Activated effector memory CD4-positive, alpha-beta T cell treated with Interleukin-2 at 50 U/mL for 16 hours (primary cell): ENCODE results near the gene MAST4.

Experiments used
- DNase-seq: peaks from one replicate; pipeline ENCODE4 v3.0.0-alpha.2; 2020

The MAST4 gene

DNA sequence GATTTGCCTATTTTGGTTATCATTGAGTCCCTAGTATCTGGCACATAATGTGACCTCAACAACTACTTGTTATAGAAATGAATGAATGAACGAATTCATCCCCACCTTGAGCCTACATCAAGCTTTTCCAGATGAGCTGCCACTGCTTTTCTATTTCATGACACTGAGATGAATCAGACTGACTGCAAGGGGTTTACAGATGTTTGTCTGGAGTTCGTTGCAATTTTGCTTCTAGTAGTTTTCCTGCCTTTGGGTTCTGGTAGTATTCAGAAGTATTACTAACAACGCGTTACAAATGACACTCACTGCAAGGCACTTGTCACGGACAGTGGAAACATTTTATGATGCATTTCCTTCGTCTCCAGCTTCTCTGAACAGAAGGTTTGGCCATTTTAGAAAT is 378.1 kb downstream of the MAST4 start:
- no peak for DNase-seq

DNA sequence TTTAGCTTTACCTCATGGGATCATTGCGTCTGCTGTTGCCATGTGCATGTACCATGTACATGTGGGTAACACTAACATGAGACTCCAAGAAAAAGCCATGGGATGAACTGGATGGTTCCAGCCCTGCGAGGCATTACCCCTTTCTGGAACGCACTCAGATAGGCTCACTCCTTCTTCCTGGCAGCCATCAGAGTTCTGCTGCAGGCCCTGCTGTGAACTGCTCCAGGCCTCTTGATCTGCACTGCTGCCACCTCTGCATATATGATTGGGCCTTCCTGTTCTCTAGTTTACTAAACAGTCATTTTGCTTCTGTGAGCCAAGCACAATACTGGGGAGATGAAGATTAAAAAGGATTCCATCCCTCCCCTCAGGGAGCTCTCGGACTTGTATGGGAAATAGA is 379.9 kb downstream of the MAST4 start:
- DNase-seq = no peak

DNA sequence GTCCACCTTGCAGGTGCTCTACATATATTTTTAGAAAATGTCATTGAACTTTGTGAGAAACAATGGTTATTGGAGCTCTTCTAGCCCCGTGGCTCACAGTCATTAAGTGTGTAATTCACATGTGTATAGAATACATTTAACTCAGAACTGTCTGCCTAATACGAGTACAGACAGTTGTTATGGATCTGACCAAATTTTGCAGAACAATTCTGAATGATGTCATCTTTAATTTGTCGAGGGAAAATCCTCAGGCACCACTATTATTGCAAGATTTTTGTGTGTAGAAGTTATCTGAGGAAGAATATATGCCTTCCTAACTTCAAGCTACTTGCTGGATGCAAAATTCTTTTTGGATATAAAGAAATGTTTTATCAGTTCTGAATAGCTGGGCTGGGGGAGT is 383.5 kb downstream of the MAST4 start:
- DNase-seq = no peak

DNA sequence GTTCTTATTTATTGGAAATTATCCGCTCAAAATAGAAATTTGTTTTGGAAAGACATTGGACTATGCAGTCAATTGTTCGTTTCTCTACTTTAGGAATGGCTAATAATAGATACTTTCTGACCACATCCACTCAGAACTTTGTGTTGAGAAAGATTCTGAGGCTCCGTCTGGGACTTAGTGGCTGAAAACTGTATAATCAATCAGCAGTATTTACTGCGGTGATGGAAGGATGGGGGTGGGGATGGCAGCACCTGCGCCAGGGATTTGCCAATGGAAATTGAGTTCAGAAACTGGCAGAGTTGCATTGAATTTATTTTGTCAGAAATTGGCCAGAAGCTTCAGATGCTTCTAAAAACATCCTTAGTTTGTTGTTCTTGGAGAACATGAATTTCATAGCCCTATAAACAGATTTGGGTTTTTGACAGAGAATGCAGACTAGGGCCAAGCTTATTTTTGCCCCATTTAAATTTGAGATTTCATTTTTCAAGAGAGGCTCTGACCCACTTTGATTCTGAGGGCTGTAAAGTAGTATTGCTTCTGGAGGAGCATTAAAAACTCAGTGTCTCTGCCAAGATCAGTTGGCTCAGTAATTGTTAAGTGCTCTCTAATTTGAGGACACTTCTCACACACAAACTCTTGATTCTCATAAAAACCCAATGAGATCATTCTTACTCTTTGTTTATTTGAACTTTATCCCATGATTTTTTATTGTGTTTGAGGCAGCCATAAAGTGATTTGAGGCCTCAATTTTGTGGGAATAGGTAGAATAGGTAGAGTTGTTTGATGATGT is 385.3 kb downstream of the MAST4 start:
- no peak for DNase-seq

DNA sequence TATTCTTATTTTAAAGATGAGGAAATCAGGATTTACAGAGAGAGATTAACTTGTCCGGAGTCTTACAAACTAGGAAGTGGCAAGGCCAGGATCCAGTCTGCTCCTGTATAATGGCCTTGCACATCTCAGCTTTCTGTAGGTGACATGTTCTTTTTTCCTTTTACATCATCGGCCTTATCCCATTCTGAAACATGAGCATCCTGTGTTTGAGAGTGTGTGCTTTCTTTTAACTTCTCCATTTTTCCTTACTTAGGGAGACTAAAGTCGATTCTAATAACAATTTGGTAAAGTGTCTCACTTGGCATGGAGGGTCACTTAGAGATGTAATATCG is 385.8 kb downstream of the MAST4 start:
- DNase-seq = no peak

DNA sequence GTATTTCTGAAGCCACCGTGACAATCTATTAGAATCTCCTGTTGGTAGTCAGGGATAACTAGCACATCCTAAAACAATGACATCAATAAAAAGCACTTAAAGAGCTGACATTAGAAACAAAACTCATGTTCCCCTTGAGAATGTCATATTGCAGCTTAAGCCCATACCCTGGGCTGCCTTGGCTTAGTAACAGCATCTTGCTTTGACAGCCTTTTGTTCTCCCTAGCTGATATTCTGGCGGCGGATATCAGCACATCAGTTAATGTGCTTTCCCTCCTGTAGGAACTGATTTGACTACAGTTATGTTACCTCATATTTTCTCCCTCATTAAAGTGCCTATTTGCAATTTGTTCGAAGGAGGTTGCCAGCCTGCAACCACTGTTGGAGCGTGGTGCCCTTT is 386.3 kb downstream of the MAST4 start:
- no peak for DNase-seq

DNA sequence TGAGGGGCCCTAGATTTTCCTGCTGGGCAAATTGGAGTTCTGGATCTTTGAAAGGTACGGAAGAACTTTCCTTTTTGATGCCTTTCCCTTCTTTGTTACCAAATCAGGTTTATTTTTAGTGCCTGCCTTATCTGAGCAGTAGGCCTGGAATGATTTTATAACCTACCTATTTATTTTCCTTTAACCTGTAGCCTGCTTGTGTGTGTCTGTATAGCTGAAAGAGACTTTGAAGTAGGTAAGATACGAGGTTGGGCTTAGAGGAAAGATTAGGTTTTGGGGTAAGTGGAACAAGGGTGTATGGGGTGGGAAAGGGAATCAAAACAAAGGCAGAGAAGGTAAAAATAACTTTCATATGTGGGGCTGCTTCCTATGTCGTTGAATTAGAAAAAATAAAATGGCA is 389.2 kb downstream of the MAST4 start:
- no peak for DNase-seq

DNA sequence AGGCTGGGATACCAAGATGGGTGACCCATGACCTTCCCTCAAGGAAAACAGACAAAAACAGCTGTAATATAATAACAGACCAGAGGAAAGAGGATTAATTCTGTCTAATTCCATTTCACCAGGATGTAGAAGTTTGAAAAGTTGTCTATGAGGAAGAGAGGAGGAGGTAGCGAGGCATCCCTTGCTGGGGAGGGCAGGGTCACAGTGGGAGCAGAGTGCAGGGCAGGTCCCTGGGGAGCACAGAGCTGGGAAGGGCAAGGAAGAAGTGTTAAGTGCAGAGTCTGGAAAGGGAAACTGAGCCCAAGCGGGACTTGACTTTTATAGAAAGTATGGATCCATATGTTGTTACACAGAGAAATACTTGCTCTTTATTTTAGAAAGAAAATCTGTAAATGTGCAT is 389.8 kb downstream of the MAST4 start:
- DNase-seq = no peak

DNA sequence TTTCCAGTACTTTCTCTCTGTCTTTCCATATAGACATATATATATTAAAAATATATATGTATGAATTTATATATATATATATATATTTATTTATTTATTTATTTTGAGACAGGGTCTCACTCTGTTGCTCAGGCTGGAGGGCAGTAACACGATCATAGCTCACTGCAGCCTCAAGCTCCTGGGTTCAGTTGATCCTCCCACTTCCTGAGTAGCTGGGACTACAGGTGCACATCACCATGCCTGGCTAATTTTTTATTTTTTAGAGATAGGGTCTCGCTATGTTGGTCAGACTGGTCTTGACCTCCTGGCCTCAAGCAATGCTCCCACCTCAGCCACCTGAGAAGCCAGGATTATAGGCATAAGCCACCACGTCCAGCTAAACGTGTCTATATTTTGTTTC is 390.3 kb downstream of the MAST4 start:
- DNase-seq = no peak

DNA sequence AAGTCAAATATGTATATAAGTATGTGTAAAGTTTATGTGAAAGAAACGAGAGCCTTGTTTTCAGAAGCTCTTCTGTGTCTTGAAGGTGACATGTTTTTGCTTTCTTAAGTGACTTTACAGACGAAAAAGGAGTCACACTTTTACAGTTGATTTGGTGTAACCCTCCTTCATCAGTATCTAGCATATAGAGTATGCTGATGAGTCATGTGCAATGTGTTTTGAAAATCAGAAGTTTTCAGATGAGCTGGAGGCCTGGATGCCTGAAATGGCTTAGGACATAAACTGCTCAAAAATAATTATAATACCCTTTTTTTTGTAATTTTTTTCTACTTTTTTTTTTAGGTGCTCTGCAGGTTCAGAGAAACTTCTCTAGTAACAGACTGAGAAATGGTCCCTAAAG is 390.9 kb downstream of the MAST4 start:
- DNase-seq = no peak

DNA sequence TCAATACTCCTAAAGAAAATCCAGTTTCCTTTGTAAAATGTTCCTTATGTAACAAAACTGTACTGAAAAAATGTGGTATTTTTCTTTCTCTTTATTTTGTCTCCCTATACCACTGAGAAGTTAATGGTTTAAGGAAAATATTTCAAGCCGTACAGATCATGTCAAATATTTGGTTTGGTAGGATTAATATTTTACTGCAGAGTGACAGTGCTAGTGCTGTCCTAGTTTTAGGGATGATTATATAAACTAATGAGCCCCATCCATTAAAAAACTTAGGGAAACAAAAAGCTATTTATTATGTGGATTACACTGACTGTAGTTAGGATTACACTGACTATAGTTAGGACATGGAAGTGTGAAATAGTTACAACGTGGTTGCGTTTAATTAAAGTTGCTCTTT is 391.3 kb downstream of the MAST4 start:
- no peak for DNase-seq

DNA sequence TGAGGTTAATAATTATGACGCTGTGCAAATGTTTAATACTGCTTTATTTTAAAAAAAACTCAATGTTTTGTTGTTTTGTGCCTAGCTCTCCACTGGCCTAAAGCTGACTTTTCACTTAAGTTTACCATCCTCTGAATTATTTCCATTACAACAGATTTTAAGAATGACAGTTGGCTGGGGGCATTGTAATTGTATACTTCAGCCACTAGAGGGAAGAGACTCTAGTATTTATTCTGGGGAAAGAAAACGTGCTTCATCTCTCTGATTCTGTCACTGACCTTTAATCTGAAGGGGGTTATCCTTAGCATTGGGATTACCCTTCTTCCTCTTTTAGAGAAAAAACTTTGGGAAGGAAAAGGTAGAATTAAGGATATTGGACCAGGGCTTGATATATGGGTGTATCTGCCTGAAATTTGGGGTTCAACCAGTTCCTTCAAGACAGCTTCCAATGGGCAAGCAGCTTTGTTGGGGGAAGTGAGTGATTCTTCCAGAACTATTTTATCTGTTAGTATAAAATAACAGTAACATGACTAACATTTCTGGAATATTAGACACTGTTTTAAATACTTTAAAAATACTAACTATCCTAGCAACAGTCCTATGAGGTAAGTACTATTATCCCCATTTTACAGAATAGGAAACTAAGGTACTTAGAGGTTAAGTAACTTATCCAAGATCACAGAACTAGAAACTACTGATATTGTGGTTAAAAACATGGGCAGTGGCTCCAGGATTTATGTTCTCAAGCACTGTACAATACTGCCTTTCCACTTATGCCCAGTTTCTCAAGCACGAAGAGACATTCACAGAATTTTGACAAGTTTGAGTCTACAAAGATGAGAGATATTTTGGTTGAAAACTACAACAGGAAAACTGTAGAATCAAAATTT is 392.0 kb downstream of the MAST4 start:
- no peak for DNase-seq

DNA sequence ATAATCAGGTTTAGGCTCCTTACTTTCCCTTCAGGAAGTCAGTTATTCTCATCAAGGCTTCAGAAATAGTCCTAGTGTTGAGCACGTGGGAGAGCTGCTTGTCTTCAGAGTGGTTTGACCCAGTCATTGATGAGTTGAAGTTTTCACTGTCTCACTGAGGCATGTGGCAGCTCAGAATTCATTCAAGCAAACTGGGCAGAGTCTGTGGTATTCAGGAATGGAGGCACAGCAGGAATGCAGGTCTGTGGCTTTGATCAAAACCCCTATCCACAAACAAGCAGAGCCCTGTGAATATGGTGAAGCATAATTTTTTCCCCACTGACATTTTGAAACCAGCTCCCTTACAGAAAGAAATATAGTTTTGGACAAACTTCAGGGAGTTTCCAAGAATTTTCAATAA is 393.1 kb downstream of the MAST4 start:
- no peak for DNase-seq

DNA sequence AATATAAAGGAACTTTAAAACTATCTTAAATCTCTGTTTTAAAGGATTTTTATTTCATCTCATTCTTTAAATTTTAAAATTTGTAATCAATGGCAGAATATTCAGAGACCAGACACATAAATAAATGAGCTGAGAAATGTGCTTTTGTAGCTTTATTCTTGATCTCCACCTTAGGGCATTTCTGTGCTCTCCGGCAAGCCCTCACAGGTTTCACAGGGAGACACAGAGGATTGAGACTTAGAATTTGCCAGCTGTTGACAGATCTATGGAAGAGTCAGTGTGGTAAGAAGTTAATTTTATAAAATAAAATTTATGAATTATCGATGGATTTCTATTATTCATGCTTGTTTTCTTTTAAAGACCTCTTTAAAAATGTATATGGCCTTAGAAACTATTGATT is 393.6 kb downstream of the MAST4 start:
- DNase-seq = no peak

DNA sequence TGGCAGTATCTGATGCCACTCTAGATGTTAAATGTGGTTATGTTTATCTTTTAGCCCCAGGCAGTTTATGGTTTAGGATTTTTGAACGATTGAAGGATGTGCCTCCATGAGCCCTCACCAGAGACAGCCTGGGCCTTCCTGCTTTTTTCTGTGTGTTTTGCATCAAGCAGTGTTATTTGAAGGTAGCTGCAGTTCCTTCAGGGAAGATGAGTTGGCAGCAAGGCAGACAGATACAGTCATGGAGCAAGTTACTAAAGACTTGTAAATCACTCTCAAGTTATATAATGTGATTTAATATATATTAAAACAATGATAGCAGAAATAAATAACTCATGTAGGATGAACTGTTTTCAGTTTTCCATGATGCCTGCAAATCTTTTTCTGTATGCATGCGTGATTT is 395.6 kb downstream of the MAST4 start:
- DNase-seq = no peak

DNA sequence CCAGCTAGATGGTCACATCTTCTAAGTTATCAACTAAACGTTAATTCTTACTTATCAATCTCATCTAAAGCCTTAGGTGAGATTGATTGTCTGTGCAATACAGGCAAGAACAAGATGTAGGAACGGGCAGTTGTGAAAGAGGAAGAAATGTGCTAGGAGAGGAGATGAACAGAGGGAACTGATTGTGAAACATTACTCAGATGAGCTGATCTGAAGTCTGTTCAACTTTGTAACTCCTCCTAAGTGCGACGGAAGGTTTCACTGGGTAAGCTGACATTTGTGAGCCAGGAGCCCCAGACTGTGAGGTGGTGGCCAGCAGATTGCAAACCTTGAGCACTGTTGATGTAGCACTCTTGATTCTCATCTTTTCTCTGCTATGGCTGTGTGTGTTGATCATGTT is 396.4 kb downstream of the MAST4 start:
- no peak for DNase-seq

DNA sequence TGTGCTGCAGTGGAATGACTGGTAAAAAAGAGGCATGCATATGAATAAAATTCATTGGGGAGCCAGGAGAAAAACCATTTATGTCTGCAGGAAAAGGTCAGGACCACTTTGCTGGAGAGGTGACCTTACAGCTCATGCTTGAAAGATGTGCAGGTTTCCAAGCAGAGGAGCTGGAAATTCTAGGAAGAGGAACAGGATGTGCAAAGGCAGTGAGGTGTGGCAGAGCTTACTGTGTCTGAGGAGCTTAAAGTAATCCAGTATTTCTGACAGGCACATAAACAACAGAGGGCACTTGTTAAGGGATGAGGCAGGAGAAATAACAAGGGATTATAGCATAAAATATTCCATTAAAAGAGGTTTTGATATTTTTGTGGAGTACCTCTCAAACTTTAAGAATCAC is 397.3 kb downstream of the MAST4 start:
- no peak for DNase-seq

DNA sequence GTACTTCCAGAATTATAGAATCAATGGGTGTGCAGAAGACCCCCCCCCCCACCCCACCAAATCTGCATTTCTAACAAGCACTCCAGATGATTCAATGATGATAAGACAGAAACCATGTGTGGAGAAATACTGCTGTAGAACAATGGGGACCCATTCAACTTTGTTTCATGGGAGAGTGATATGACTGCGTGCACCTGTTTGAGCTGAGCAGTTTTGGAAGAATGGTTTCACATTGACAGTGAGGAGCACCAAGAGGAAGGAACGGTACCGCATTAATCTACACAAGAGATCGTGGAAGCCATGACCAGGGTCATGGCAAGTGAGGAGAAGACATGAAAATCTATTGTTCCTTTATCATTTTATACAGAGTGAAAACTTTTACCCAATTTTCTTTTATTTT is 397.7 kb downstream of the MAST4 start:
- DNase-seq = no peak

DNA sequence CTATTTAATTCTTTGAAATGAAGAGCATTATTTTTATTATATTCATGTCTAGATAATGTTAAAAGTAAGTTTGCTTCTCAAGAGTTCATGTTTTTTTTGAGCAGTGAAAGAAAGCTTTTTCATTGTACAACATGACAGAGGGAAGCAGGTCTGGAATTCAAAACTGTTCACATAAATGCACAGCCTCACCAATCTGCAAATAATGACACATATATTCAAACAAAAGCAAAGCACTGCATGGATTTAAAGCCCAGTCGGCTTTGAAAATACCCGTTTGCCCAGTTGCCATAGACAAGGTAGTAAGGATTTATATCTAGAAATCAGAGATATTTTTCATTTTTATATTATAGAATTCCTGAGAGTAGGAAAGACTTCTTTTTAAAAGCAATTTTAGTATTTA is 398.6 kb downstream of the MAST4 start:
- DNase-seq = no peak

DNA sequence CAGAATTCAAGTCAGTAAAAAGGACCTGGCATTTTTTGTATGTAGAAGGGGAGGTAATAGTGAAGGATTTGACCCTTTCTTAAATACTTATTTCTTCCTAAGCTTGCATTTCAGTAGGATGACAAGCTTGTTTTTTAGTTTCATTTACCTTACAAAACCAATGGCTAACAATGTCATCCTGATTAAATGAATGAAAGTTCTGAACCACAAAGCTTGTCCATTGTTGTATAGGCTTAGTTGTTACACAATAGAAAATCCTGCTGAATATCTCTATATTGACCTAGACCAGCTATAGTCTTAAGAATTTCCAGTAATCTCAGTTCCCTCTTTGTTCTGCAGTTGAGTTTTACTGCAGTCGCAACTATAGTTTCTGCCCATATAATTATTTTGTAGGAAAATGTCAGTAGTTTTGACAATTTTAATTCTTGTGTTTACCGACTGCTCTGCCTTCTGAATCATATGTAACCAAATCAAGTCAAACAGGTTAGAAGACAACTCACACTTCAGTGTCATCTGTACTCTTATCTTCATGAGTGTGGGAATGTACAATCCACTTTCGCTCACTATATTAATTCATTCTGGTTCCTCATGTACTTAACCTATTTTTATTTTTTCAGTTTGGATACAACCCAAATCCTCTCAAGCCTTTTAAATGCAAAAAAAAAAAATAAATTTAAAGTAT is 404.7 kb downstream of the MAST4 start:
- no peak for DNase-seq

DNA sequence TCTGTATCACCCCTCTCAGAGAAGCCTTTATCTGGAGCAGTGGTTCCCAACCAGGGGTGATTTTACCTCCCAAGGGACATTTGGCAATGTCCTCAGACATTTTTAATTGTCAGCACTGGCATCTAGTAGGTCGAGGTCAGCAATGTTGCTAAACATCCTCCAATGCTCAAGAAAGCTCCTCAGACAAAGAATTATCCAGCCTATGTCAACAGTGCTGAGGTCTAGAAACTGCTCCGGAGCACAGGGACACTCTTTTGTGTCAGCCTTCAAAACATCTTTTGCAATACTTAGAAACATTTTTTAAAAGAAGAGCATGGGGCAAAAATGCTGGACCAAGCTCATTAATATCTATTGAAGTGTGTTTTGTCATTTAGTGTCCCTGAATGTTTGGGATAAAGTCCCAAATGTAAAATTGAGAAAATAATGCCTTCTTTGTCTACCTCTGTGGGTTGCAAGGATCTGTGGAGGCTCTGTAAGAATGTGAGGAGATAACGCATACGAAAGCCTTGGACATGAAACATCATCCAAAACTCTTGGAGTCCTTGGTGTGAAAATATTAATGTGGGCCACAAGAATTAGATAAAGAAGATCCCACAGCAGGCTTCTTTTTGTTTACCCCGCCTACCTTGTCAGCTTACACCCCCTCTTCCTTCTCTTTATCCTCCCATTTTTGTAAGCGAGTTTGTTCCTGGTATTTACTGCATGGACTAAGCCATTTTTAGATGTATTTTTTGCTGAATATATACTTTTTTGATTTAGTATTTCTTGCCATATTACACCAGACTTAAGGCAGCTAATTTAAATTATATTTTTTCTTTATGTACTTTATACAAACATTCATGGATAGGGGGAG is 406.9 kb downstream of the MAST4 start:
- no peak for DNase-seq

DNA sequence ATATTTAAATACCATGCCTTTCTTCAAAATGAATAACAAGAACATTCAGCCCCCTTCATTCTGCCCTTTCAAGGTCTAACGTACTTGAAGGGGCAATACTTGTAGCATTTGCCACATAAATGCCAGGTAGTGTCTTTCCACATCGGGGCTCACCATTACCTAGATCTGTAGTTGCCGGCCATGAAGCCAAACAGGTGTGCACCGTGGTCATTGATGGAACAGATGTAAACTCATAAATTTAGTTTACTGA is 407.4 kb downstream of the MAST4 start:
- no peak for DNase-seq
